GM23338 (cell line): ENCODE measurements around the gene GP5.

Source experiments
- EZH2 ChIP-seq: fragments of 200-600 bp; sonication (generic); IDR thresholded peaks from one replicate; pipeline ENCODE4 v1.8.0; 2017; ENCODE audit warnings: antibody characterized with exemption, mild to moderate bottlenecking, low read depth; ENCODE audit not compliant: unreplicated experiment
- EZH2phosphoT487 ChIP-seq: fragments of 200-600 bp; sonication (generic); IDR thresholded peaks from one replicate; pipeline ENCODE4 v1.8.1; 2018; ENCODE audit warnings: antibody characterized with exemption; ENCODE audit not compliant: unreplicated experiment
- JUNB ChIP-seq: IDR thresholded peaks from one replicate; pipeline ENCODE4 v1.6.1; 2016; ENCODE audit warnings: antibody characterized with exemption; ENCODE audit not compliant: unreplicated experiment
- POLR2AphosphoS5 ChIP-seq: IDR thresholded peaks from 2 replicates; pipeline ENCODE4 v1.6.1; 2016; ENCODE audit warnings: antibody characterized with exemption, low read depth
- STAT1 ChIP-seq: IDR thresholded peaks from one replicate; pipeline ENCODE4 v1.6.1; 2016; ENCODE audit warnings: antibody characterized with exemption; ENCODE audit not compliant: unreplicated experiment
- TF ChIP-seq, protein P1 (sequence below), 2 experiments: fragments of 200-600 bp in 1 of 2; sonication (generic) in 1 of 2; conservative IDR thresholded peaks; 2 replicates each; pipeline versions ENCODE4 v1.5.1 to v1.6.1; 2016 to 2017; ENCODE audit warnings: antibody characterized with exemption in 2 of 2, low read depth in 2 of 2, mild to moderate bottlenecking in 2 of 2, moderate library complexity in 1 of 2
- TF ChIP-seq, protein P2 (sequence below): IDR thresholded peaks from one replicate; pipeline ENCODE4 v1.6.1; 2018; ENCODE audit warnings: antibody characterized with exemption; ENCODE audit not compliant: unreplicated experiment

DNA sequence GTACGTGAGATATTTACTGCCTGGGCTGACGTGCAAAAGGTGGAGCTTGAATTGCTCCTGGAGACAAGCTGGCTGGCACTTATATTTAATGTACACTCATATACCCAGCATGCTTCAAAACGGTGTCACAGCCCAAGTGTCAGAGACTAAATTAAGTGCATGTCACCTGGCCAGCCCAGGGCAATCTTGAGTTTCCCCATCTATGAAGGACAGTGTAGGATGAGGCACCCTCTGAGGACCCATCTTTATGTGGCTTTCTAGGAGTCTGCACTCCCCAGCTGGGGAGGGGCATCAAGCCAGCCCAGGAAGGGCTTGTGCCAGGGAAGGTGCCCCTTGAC, 34.8 kb downstream of the GP5 start:
- TF ChIP-seq POLR2AphosphoS5 (no peak), EZH2 (no peak), EZH2phosphoT487 (no peak), STAT1 (no peak), JUNB (no peak)
- TF ChIP-seq, protein P1, sequence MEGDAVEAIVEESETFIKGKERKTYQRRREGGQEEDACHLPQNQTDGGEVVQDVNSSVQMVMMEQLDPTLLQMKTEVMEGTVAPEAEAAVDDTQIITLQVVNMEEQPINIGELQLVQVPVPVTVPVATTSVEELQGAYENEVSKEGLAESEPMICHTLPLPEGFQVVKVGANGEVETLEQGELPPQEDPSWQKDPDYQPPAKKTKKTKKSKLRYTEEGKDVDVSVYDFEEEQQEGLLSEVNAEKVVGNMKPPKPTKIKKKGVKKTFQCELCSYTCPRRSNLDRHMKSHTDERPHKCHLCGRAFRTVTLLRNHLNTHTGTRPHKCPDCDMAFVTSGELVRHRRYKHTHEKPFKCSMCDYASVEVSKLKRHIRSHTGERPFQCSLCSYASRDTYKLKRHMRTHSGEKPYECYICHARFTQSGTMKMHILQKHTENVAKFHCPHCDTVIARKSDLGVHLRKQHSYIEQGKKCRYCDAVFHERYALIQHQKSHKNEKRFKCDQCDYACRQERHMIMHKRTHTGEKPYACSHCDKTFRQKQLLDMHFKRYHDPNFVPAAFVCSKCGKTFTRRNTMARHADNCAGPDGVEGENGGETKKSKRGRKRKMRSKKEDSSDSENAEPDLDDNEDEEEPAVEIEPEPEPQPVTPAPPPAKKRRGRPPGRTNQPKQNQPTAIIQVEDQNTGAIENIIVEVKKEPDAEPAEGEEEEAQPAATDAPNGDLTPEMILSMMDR (conservative IDR thresholded peaks at IDR 0.05; ENCODE audit: low read depth in 2 of 2), result no peak
- TF ChIP-seq, protein P2, sequence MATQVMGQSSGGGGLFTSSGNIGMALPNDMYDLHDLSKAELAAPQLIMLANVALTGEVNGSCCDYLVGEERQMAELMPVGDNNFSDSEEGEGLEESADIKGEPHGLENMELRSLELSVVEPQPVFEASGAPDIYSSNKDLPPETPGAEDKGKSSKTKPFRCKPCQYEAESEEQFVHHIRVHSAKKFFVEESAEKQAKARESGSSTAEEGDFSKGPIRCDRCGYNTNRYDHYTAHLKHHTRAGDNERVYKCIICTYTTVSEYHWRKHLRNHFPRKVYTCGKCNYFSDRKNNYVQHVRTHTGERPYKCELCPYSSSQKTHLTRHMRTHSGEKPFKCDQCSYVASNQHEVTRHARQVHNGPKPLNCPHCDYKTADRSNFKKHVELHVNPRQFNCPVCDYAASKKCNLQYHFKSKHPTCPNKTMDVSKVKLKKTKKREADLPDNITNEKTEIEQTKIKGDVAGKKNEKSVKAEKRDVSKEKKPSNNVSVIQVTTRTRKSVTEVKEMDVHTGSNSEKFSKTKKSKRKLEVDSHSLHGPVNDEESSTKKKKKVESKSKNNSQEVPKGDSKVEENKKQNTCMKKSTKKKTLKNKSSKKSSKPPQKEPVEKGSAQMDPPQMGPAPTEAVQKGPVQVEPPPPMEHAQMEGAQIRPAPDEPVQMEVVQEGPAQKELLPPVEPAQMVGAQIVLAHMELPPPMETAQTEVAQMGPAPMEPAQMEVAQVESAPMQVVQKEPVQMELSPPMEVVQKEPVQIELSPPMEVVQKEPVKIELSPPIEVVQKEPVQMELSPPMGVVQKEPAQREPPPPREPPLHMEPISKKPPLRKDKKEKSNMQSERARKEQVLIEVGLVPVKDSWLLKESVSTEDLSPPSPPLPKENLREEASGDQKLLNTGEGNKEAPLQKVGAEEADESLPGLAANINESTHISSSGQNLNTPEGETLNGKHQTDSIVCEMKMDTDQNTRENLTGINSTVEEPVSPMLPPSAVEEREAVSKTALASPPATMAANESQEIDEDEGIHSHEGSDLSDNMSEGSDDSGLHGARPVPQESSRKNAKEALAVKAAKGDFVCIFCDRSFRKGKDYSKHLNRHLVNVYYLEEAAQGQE, result no peak
